ENCODE results near the gene AQP4.

AQP4 gene

DNA sequence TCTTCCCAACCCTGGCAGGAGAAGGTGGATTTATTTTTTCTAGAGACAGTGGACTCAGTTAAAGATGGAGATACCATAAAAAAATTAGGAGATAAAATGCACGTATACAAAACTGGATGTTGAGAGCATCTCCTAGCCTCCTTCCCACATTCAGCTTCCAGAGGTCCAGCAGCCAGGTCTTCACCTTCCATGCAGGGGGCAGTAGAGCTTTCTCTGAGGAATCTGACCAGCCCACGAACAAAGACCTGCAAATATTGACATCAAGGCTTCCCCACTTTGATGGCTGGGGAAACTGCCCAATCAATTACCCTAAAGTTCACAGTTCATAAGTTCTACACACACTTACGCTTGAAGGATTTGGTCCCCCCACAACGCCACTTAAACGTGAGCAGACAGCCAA lies 24.5 kb downstream of the AQP4 start:
- DNase-seq (ENCODE audit: low spot score) = no peak

DNA sequence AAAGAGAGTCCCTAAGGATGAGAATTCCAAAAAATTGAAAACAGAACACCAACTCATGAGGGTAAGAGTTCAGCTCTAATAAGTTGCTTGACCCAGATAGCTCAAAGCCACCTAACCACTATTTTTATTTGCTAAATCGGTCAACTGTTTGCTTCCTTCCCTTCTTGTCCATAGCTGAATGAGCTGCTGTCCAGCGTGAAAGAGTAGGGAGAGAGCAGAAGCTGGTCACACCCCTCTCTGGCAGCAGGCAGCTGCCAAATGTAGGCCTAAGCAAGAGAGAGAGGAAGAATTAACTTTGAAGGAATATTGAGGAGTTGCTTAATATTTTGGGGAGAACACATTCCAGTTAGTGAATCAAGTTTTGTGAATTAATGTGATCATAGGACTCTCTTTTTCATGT lies 25.9 kb downstream of the AQP4 start:
- no peak for DNase-seq (ENCODE audit: low spot score)

DNA sequence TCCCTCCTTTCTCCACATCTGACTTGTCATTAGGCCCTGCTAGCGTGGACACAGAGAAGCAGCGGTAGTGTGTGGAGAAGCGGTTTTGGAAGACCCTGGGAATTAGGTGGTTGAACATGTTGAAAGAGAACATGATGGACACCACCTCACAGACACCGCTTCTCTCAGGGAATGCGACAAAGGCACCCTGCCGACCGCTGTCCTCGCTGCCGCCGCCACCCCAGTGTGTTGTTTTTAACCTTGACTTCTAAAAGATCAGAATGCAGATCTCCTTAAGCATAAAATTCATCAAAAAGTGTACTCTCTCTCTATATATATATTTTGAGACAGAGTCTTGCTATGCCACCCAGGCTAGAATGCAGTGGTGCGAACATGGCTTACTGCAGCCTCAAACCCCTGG lies 33.2 kb downstream of the AQP4 start:
- DNase-seq (ENCODE audit: low spot score) = no peak

DNA sequence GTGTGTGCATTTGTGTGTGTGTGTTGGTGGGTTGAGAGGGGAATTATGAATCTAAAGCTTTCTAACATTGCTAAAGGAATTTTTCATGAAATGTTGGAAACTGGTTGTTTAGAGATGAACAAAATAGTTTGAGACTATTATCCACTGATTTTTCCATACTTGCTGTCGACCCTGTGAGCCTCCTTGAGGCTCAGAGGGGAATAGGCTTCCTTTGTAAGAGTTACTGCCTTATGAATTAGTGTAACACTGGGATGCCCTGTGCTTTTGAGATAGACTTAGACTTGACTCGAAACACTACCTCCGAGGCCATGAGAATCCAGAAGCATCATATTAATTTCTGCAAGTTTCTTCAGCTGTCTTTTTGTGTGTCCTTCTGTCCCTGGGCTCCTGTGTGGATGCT lies 37.9 kb downstream of the AQP4 start:
- DNase-seq (ENCODE audit: low spot score) = no peak

DNA sequence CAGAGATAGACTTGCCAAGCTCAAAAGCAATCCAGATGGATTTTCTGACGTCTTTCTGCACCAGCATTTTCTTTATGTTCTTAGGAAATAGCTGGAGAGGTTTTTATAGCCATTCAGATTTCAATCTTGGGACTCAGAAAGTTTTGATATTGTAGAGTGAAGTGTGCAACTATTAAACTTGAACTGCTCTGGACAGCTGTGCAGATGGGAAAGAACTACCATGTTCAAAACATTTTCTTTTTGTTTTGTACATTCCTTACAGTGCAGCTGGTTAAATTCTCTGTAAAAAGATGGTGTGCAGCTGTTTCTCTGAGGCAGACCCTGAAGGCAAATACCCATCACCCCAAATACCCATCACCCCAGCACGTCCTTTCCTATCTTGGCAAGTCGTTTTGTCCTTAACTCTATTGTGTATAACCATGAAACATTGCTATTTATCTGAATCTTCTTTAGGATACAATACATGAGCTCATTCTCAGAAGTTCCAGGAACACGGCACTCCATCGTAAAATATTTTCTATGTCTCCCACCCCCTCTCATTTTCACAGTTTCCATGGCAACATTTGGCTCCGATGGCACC lies 38.8 kb downstream of the AQP4 start:
- DNase-seq (ENCODE audit: low spot score) = no peak

DNA sequence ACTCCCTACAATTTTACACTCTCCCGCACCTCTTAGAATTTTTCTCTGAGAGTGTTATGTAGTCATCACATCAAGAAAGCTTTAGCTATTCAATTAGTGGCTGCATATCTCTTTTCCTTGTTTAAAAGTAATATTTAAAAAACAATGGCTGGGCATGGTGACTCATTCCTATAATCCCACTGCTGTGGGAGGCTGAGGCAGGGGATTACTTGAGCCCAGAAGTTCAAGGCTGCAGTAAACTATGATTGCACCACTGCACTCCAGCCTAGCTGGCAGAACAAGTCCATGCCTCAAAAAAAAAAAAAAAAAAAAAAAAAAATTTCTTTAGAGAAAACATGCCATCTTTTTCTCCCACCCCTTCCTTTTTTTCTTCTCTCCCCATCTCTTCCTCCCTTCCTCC lies 44.3 kb downstream of the AQP4 start:
- no peak for DNase-seq (ENCODE audit: low spot score)

DNA sequence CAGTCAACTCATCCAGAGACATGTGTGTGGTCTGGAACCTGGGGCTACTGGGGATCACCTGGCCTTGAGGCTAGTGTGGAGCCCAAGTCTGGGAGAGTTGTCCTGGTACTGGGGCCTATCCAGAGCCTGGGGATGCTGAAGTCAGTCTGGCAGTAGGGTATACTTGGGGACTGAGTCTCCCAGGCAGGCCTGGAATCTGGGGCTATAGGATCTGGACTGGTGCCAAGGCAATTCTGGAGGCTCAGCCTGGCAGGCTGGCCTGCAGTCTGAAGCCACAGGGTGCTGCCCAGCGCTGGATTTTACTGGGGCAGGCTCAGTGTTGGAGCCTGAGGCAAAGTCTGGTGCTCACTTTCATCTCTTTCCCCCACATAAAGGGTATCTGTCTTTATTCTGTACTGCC lies 46.5 kb downstream of the AQP4 start:
- DNase-seq (ENCODE audit: low spot score) = no peak

DNA sequence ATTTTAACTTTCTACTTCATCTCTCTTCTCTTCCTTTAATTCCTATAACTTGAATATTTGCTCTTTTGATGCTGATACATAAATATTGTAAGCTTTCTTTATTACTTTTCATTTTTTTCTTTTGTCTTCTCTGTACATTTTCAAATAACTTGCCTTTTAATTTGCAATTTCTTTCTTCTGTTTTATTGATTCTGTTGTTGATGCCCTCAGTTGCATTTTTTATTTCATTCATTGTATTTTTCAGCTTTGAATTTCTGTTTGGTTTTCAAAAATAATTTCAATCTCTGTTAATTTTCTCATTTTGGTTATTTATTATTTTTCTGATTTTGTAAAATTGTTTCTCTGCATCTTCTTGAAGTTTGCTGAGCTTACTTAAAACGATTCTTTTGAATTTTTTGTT lies 47.0 kb downstream of the AQP4 start:
- no peak for DNase-seq (ENCODE audit: low spot score)

DNA sequence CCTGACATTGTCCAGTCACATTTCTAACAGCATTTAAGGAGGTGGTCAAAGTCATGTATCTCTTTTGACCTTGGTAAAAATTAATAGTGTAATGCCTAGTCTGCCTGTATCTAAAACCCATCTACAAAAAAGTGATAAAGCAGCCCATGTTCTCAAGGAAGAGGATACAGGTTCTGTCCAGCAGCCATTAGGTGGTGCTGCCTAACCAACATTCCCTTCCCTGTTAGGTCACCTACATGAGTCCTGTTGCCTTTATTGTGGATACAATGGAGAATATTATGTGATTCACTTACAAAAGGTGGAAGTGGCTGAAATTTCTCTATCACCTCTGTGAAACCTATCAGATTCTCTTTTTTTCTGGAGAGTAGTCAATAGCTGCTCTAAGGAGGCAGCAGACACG lies 52.5 kb downstream of the AQP4 start:
- no peak for DNase-seq (ENCODE audit: low spot score)

DNA sequence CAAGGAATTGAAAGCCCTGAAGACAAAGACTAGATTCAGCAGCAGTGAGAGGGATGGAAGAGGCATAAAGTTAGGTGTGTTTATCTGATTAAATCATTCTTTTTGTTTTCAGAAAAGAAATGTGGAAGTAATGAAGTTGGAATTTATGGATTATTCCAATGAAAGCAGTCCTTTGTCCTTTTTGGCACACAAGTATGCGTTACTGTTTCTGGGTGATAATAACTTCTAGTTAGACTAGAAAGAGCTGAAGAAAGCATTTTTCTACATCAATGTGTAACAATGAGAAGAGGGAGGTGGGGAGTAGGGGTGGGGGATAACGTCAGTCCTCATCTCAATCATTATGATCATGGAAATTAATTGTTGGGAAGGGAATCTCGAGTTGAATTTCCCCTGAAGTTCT lies 53.0 kb downstream of the AQP4 start:
- no peak for DNase-seq (ENCODE audit: low spot score)

DNA sequence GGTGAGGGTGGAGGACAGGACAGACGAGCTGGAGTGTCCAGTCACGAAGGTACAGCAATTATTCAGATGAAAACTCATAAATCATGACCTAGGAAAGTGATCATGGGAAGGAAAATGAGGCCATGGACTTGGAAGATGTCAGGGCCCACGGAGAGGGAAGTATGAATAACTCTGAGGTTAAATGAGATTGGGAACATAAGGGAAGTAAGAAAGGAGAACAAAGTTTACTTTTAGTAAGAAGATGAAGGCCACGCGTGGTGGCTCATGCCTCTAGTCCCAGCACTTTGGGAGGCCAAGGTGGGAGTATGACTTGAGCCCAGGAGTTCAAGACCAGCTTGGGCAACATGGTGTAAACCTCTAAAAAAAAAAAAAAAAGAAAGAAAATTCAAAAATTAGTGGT lies 56.2 kb downstream of the AQP4 start:
- no peak for DNase-seq (ENCODE audit: low spot score)

DNA sequence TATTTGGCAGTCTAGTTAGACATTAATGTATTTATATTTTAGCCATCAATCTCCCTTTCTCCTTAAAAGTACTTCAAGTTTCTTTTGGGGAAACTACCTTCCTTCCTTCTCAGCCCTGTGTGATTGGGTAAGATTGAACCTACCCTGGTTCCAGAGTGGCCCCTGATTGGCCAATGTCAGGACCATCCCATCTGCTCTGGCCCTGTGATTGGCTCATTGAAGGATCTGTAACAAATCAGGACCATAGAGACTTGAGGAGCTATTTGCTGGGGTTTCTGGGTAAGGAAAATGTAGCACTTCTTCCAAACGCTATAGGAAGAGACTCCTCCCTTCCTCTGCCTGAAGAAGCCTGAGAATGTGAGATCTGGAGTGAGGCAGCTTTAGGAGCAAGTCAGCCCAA lies 59.3 kb downstream of the AQP4 start:
- DNase-seq (ENCODE audit: low spot score) = no peak

DNA sequence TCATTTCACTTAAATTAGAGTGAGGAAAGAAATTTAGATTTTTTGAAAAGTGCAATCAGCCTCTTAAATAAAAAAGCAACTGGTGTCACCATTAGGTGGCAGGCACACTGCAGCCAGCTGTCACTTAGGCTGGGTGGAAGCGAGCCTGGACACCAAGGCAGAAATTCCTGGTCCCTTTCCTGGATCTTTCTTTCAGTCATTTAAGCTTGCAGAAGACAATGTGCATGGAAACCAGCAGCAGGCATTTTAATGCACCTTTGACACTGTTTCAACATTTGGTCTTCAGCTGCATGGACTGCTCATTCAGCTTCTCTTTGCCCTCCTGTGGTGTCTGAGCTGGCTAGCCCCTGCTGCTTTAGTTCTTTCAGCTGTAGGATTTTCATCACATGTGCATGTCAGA lies 61.0 kb downstream of the AQP4 start:
- no peak for DNase-seq (ENCODE audit: low spot score)

DNA sequence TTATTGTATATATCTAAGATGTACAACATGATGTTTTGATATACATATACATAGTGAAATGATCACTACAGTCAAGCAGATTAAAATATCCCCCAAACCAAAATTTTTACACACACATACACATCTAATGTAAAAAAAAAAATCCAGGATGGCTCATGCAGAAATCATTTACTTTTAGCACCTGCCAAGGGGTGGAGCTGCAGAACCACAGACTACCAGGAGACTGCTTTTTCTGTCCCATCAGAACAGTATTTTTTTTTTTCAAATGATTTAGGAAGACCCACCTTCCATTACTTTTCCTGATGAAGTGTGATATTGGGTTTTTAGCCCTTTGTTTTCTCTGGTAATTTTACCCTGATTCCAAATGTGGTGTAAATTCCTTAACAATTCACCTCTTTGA lies 61.9 kb downstream of the AQP4 start:
- DNase-seq (ENCODE audit: low spot score) = no peak

DNA sequence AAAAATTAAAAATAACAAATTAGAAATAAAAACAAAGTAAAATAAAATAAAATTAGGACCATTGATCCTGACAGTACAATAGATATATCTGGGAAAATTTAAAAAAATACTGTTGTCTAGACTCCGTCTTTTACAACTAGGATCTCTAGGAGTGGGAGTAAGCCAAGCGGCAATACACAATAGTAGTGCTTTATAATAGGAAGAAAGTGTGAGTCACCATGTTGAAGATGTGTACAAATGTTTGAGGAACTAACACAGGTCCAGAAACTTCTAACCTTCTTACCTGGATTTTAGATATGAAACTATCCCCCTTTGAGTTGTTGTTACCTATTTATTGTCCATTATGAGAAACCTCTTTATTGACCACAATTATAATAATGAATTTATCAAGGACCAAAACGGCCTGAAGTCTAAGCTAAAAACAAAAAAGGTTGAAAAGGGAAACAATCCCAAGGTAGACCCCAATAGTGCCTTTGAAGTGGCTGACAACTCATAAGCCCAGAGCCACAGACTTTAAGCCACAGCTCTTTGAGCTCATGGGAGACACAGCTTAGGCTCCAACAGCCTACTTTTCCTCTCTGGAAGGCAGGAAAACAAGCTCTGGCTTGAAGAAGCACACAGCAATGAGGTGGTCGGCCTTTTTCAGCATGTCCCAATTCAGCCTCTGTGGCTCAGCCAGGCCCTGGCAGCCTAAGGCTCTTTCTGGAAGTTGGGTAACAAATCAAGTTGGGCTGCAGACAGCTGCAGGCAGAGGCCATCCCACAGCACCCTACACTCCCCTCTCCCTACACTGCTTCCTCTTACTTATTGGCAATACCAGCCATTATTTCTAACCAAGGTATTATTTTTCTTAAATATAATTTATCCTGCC lies 62.9 kb downstream of the AQP4 start:
- DNase-seq (ENCODE audit: low spot score) = no peak
